ENCODE measurements around the gene UQCRHL. TPM values are rescaled to one million over a fixed set of nuclear protein-coding genes. Genes with fewer than 3 reads are reported as not detected.

The UQCRHL gene
- total RNA-seq, 1 donor from 2014 or later = 4.8 TPM

DNA sequence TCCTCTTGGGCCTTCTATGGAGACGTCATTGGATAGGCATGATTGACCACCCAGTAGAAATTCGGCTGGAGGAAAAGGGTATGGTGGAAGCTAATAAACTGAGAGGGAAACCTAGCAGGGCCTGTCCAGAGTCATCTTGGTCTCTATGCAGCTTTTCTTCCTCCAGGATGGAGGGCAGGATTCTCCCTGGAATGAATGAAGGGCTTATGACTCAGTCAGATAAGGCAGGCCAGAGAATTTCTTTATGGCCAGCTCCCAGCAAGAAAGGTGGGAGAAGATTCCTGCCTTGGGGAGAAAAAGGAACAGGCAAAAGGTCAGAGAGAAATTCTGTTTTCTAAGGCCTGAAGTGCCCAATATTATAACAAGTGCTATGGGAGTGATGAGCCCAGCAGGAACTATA is 31.7 kb downstream of the UQCRHL start:
- Mint-ChIP-seq H3K9me3 (no peaks in the 10 kb centered on the region), H3K27me3 (ENCODE audit: insufficient read depth, low read depth) (no peaks in the 10 kb centered on the region), H3K4me1 (peaks cover 7% of the 10 kb centered on the region), H3K36me3 (peaks cover 14% of the 10 kb centered on the region), H3K27ac (no peak overlapping the region), H3K4me3 (no peak overlapping the region)
- H3K36me3 ChIP-seq = no peaks in the 10 kb centered on the region
- H3K4me2 ChIP-seq = no peak overlapping the region
- TF ChIP-seq EZH2phosphoT487 (IDR thresholded peaks at IDR 0.05) = no peak
- TF ChIP-seq, protein P1, sequence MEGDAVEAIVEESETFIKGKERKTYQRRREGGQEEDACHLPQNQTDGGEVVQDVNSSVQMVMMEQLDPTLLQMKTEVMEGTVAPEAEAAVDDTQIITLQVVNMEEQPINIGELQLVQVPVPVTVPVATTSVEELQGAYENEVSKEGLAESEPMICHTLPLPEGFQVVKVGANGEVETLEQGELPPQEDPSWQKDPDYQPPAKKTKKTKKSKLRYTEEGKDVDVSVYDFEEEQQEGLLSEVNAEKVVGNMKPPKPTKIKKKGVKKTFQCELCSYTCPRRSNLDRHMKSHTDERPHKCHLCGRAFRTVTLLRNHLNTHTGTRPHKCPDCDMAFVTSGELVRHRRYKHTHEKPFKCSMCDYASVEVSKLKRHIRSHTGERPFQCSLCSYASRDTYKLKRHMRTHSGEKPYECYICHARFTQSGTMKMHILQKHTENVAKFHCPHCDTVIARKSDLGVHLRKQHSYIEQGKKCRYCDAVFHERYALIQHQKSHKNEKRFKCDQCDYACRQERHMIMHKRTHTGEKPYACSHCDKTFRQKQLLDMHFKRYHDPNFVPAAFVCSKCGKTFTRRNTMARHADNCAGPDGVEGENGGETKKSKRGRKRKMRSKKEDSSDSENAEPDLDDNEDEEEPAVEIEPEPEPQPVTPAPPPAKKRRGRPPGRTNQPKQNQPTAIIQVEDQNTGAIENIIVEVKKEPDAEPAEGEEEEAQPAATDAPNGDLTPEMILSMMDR (IDR thresholded peaks at IDR 0.05) = no peak
- TF ChIP-seq EZH2 (IDR thresholded peaks at IDR 0.05) = no peak
- H3F3A ChIP-seq (ENCODE audit: low read depth) = no peaks in the 10 kb centered on the region
- no peak overlapping the region for H3K9ac ChIP-seq
- H4K20me1 ChIP-seq (ENCODE audit: low read depth) = no peaks in the 10 kb centered on the region
- H3K27ac ChIP-seq = no peak overlapping the region
- H3K27me3 ChIP-seq = no peaks in the 10 kb centered on the region
- no peak overlapping the region for H2AFZ ChIP-seq (replicated peaks)
- H3K9me3 ChIP-seq (ENCODE audit: low read depth) = no peaks in the 10 kb centered on the region
- no peaks in the 10 kb centered on the region for H3K4me1 ChIP-seq
- H3K4me3 ChIP-seq = no peak overlapping the region
- DNase-seq (ENCODE audit: low spot score) = no peak
- no peaks in the 10 kb centered on the region for H3K79me2 ChIP-seq (ENCODE audit: low read depth)

GRCh38 chr1:15771836-15772515 is 35.5 kb downstream of the UQCRHL start:
- Mint-ChIP-seq H3K4me1 (peaks cover 5% of the 10 kb centered on the region), H3K9me3 (no peaks in the 10 kb centered on the region), H3K27me3 (ENCODE audit: insufficient read depth, low read depth) (peaks cover 2% of the 10 kb centered on the region), H3K27ac (no peak overlapping the region), H3K36me3 (peaks cover 7% of the 10 kb centered on the region), H3K4me3 (no peak overlapping the region)
- TF ChIP-seq EZH2 (IDR thresholded peaks at IDR 0.05) (no peak), EZH2phosphoT487 (IDR thresholded peaks at IDR 0.05) (no peak)
- TF ChIP-seq, protein P1 (IDR thresholded peaks at IDR 0.05) = no peak
- Histone ChIP-seq H3F3A (ENCODE audit: low read depth) (no peaks in the 10 kb centered on the region), H3K9me3 (ENCODE audit: low read depth) (no peaks in the 10 kb centered on the region), H3K4me1 (no peaks in the 10 kb centered on the region), H3K4me3 (no peak overlapping the region), H2AFZ (replicated peaks) (no peak overlapping the region), H3K27me3 (no peaks in the 10 kb centered on the region), H4K20me1 (ENCODE audit: low read depth) (no peaks in the 10 kb centered on the region), H3K9ac (no peak overlapping the region), H3K4me2 (no peak overlapping the region), H3K27ac (no peak overlapping the region), H3K36me3 (no peaks in the 10 kb centered on the region), H3K79me2 (ENCODE audit: low read depth) (no peaks in the 10 kb centered on the region)
- no peak for DNase-seq (ENCODE audit: low spot score)

GRCh38 chr1:15770313-15770962 is 37.0 kb downstream of the UQCRHL start:
- H3K36me3 Mint-ChIP-seq = peaks cover 7% of the 10 kb centered on the region
- Histone ChIP-seq H2AFZ (replicated peaks) (no peak overlapping the region), H3K9me3 (ENCODE audit: low read depth) (no peaks in the 10 kb centered on the region), H3F3A (ENCODE audit: low read depth) (no peaks in the 10 kb centered on the region), H3K4me2 (no peak overlapping the region), H3K36me3 (no peaks in the 10 kb centered on the region), H3K4me3 (no peak overlapping the region), H3K9ac (no peak overlapping the region), H3K27ac (no peak overlapping the region), H3K79me2 (ENCODE audit: low read depth) (no peaks in the 10 kb centered on the region), H4K20me1 (ENCODE audit: low read depth) (no peaks in the 10 kb centered on the region), H3K27me3 (no peaks in the 10 kb centered on the region), H3K4me1 (no peaks in the 10 kb centered on the region)
- TF ChIP-seq, protein P1 (IDR thresholded peaks at IDR 0.05) = no peak
- no peak for DNase-seq (ENCODE audit: low spot score)
- H3K4me1 Mint-ChIP-seq = peaks cover 3% of the 10 kb centered on the region
- peaks cover 2% of the 10 kb centered on the region for H3K27me3 Mint-ChIP-seq (ENCODE audit: insufficient read depth, low read depth)
- H3K4me3 Mint-ChIP-seq = no peak overlapping the region
- no peaks in the 10 kb centered on the region for H3K9me3 Mint-ChIP-seq
- no peak overlapping the region for H3K27ac Mint-ChIP-seq

Measured in neural progenitor cell (in vitro differentiated cells).